AML-193 (cell line): ENCODE data around the gene LRRC4C.

ENCODE experiments used
- DNase-seq, 2 experiments: peaks; one replicate each; lab custom pipeline; 2025; lab: John Stamatoyannopoulos, UW

The LRRC4C gene

DNA sequence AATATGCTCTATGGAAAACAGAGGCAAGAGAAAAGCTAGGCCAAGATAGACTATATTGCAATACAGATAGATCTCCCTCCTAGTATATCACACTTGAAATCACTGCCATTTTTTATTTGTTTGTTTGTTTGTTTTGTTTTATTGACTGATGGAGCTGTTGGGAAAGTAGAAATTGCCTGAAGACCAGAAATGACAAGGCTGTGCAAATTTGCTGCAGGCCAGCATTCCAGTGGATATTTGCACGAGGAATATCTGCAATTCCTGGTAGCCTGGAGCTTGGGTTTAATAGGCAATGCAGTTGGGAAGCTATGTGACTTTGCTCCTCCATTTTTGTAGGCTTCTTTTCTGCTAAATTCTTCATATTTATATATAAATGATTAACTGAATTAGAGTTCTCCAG lies 991.7 kb downstream of the LRRC4C start:
- no peak for DNase-seq

DNA sequence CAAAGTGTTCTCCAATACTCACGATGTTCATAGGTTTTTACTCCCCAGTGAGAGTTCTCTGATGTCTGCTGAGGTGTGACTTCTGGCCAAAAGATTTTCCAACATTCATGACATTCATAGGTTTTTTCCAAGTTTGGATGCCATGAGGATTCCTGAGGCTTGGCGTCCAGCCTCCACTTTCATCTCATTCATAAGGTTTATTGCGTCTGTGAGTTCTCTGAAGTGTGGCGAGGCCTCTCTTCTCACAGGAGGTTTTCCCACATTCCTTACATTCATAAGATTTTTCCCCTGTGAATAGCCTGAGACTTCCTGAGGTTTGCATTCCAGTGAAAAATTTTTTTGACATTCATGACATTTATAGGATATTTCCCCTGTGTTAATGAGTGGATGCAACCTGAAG lies 1014.1 kb downstream of the LRRC4C start:
- DNase-seq: no peak

- no peak for DNase-seq
Measured at GRCh38 chr11:40444151-40444550, 1015.3 kb downstream of the LRRC4C start.

DNA sequence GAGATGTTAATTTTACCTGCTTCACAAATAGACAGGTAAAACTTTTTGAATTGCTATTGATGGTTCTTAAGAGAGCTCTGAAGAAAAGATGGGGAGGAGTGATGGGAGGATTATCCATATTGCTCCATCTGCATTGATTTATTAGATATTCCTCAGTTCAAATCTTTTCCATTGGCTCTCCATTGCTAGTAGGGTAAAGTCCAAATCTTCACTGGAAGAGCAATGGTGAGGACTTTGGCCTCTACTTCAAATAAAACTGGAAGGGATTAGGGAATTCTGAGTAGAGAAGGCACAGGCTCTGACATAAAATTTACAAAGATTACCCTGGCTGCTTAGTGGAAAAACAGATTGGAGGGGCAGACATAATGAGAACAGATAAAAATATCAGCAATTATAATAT lies 1024.1 kb downstream of the LRRC4C start:
- DNase-seq: no peak

DNA sequence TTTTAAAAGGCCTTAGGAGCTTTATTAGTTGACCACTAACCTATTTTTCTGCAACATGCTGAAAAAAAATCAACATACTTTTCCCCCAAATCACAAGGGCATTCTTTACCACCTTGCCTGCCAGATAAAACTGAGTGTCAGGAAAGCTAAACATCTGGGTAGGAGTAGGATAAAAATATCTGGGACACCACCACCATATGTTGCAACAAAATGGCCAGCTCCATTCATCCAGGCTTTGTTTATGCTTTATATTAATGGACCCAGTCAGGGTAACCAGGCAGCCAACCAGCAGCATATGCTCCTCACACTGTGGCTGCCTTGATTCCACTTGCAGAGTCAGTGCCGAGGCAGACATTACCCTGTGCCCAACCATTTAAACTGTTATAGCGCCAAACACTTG lies 1024.5 kb downstream of the LRRC4C start:
- no peak for DNase-seq

- no peak for DNase-seq
Measured at GRCh38 chr11:40432358-40432757, 1027.1 kb downstream of the LRRC4C start.

DNA sequence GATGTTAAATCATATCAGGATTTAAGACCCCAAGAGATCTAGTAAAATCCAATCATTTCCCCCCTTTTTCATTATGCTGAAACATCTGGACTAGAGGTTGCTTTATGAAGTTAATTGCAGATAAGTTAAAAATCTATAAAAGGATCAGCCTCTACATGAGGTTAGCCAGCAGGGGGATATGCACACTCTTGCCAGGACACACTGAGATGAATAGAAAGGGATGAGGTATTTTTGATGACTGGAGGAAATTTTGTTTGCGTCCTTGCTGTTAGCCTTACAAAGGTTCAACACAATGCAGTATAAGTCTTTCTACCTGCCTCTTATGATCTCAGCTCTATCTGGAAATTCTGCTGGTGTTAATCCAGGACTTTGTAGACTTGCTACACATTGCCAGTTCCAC lies 1034.3 kb downstream of the LRRC4C start:
- no peak for DNase-seq

DNA sequence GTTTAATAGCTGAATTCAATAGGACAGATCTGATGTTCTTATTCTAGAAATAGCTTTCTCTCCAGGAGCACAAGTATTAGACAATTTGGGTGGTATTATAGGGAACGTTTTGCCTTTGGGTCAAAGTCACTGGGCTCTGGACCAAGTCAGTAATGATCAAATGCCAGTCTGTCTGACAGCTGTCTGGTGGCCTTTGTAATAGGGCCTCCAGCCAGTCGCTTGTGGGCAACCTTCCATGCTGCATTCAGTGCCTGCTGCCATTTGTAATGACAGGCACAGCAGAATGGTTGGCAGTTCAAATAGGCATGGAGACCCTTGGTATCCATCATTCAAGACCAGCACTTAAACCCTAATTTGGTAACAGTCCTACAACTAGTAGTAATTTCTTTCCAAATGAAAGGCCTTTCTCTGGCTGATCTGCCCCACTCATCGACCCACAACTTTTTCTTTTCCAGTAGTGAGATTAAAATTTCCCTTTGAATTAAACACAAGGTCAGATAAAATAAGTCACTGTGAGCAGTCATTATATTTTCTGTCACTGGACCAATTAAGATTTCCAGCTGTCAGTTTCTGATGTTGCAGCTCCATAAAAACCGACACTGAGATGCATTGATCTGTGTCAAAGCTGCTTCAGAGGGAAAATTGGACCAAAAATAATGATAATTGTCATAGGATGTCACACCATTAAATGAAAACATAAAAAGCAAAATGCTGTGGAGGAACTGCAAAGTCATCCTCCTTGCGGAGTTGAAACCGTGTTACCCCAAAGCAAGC lies 1038.1 kb downstream of the LRRC4C start:
- DNase-seq: no peak

DNA sequence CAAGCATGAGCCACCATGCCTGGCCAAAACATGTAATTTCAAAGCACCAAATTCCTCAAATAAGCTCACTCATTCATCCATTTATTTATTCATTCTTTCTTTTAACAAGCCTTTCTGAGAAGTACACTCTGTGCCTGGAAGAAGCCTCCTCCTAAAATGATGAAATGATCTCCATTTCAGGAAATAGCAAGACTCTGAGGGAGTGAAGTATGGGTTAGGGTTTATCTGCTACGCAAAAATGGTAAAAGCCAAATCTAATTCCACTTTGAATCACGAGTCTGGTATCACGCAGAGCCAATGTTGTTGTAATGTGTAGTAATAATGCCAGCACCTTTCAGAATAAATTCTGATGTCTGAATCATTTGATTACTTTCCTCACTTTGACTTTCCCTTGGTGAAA lies 1041.8 kb downstream of the LRRC4C start:
- DNase-seq: no peak

- DNase-seq: no peak
Measured at GRCh38 chr11:40407355-40407754, 1052.1 kb downstream of the LRRC4C start.

GRCh38 chr11:40405614-40406013 lies 1053.8 kb downstream of the LRRC4C start:
- peak; percentile 25 to 33 for DNase-seq

GRCh38 chr11:40403321-40403720 lies 1056.1 kb downstream of the LRRC4C start:
- DNase-seq: no peak

GRCh38 chr11:40401132-40401853 lies 1058.2 kb downstream of the LRRC4C start:
- no peak for DNase-seq

- no peak for DNase-seq
Measured at GRCh38 chr11:40397141-40397540, 1062.3 kb downstream of the LRRC4C start.

DNA sequence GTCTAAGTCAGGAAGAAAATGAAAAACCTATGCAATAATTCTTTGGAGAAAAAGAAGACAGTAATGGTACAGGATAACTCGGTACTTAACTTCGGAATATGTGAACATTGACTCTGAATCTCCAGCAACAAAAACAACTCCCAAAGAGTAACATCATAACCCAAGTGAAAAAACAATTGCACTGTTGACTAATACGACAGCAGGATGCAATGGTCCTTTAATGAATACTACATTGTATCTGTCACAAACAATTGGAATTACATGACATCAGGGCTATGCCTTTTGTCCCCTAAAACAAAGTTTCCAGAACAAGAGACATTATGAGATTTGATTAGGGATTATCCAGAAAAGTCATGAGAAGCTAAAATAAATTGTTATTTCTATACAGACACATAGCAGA lies 1065.9 kb downstream of the LRRC4C start:
- no peak for DNase-seq

DNA sequence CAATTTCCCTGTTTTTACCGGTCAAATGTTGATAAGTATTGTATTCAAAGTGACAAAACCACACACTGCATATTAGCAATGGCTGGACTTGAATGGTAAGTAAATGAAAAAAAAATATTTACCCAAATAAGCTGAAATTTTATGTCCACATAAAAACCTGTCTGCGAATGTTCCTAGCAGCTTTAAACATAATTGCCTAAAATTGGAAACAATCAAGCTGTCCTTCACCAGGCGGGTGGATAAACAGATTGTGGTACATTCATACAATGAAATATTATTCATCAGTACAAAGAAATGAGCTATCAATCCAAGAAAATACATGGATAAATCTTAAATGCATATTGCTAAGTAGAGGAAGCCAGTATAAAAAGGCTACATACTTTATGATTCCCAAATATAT lies 1067.8 kb downstream of the LRRC4C start:
- DNase-seq: no peak

DNA sequence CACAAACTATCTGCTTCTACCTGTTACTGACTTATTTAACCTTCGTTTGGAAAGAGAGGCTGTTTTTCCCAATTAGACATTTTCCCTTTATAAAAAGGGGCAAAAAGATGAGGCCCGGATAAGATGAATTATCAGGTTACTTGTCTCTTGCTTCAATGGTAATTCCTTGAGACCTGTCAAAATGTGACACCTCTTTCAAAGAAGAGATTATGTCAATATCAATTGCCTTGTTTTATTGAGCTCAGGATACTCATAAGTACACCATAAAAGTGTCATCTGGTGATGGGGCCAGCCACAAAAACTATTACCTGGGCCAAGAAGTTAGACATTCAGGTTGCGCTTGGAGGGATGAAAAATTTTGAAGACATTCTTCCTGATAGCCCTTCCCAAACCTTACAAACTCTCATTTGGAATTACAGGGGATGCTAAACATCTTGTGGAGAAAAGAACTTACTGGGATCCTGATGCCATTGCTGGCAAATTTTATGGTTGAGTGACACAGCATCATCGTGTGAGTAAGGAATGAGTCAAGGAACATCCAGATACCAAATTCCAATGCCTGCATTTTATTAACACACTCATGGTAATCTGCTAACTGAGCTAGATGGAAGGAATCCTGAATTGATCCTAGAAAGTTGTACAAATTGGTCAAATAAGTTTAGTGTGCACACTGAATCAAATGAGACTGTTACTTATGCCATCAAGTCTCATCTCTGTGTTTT lies 1071.2 kb downstream of the LRRC4C start:
- no peak for DNase-seq

DNA sequence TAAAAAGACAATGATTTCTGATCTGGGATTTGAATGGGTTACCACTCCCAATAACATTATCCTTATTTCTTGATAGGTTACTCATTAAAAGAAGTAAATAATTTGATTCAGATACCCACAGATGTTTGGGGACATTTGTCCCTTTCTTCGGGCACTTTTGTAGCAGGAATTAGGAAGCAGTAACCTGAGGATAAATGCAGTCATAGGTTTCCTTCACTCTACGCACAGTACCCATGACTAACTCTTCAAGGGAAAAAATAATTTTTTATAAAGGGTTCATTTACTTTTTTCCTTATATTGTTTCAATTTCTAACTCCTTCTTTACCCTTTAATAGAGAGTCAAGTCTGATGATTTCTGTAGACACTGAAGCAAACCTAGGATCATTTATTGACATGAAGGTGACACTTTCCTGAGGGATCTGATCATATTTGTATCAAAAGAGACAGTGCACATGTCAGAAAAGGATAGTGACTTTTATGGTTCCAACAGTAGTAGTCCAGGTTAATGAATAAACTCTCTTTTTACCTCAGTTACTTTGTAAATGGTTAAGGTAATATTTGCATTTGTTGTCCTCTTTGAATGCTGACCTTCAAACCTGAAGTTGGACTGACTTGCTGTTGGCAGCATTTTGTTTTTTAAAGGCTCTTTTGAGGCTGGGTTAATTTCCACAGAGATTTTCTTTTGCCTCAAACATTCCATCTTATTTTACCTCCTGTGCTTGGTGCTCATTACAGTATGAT lies 1072.0 kb downstream of the LRRC4C start:
- no peak for DNase-seq

DNA sequence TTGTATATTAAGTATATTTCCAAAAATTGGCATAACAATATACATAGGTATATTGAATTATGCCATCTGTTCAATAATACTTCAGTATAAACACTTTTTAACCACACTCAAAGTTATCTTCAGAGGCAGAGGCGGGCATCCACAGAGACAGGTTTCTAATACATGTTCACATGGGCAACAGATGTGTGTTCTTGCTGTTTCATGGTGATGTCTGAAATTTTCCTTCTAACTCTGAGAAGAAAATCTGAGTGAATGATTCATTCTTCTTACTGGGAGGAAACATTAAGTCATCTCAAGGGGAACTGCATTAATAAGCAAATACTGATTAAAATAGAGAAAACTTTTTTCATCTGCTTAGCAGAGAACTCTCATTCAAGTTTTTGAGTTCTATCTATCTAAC lies 1074.5 kb downstream of the LRRC4C start:
- DNase-seq: no peak

GRCh38 chr11:40381481-40381880 lies 1078.0 kb downstream of the LRRC4C start:
- DNase-seq: no peak

DNA sequence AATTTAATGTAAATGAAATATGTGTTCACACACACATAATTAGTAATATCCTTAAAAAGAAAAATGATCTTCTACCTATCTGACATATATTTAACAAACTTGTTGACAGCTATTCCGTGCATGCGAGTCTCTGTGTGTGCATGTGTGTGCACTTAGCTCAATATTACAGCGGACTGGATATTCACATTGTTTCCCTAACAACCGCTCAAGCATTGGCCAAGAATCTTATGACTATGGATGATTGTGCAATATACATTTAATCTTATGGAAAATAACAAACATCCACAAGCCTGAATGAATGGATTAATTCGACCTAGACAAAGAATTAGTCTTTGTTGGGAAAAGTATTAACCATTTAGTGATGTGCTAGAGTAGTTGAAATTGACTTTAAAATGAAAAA lies 1078.6 kb downstream of the LRRC4C start:
- no peak for DNase-seq

- DNase-seq: no peak
Measured at GRCh38 chr11:40376331-40376730, 1083.1 kb downstream of the LRRC4C start.
